Chondrocyte (in vitro differentiated cells): ENCODE data around the gene FAM78B. TPM values are rescaled to one million over a fixed set of nuclear protein-coding genes. Genes with fewer than 3 reads are reported as not detected.

Experiments
- DNase-seq: peaks from one replicate; pipeline ENCODE4 v3.0.0; 2021; ENCODE audit warnings: mixed read lengths, low spot score
- H3K27ac Mint-ChIP-seq: one replicate; pipeline ENCODE4 v1.8.0; 2021; ENCODE audit warnings: mild to moderate bottlenecking, moderate library complexity, mixed read lengths; ENCODE audit not compliant: unreplicated experiment
- H3K27me3 Mint-ChIP-seq: 2 replicates; pipeline ENCODE4 v1.8.0; 2021; ENCODE audit warnings: low read depth, mixed read lengths
- H3K36me3 Mint-ChIP-seq: 2 replicates; pipeline ENCODE4 v1.8.0; 2021; ENCODE audit warnings: low read depth, mixed read lengths
- H3K4me1 Mint-ChIP-seq: 2 replicates; pipeline ENCODE4 v1.8.0; 2021; ENCODE audit warnings: low read depth, mild to moderate bottlenecking, mixed read lengths
- H3K4me3 Mint-ChIP-seq: one replicate; pipeline ENCODE4 v1.8.0; 2021; ENCODE audit warnings: mild to moderate bottlenecking, moderate library complexity, mixed read lengths; ENCODE audit not compliant: unreplicated experiment
- H3K9me3 Mint-ChIP-seq: 2 replicates; pipeline ENCODE4 v1.8.0; 2021; ENCODE audit warnings: low read depth, mixed read lengths
- CTCF ChIP-seq: fragments of 200-600 bp; sonication (generic); IDR thresholded peaks from 2 replicates; pipeline ENCODE4 v1.5.0; 2021; ENCODE audit warnings: antibody characterized with exemption, mild to moderate bottlenecking, moderate library complexity
- microRNA-seq: library from miRNA; unstranded; fragments of <30 nt; microRNA quantifications from one replicate; pipeline ENCODE4 v1.2.0, GENCODE V29; 2020; ENCODE audit warnings: borderline number of aligned reads
- total RNA-seq: library from RNA; stranded (reverse); gene quantifications from 3 replicates; pipeline ENCODE4 v1.2.1, GENCODE V29; 2021

FAM78B gene
- total RNA-seq, 1 donor from 2014 or later = 0.22 TPM

GRCh38 chr1:166026143-166026542, 140.7 kb downstream of the FAM78B start:
- no peak overlapping the region for H3K27ac Mint-ChIP-seq
- H3K27me3 Mint-ChIP-seq = peaks cover 14% of the 10 kb centered on the region
- H3K36me3 Mint-ChIP-seq = no peaks in the 10 kb centered on the region
- no peaks in the 10 kb centered on the region for H3K4me1 Mint-ChIP-seq
- no peak for TF ChIP-seq CTCF
- no peak for DNase-seq
- no peaks in the 10 kb centered on the region for H3K9me3 Mint-ChIP-seq
- no peak overlapping the region for H3K4me3 Mint-ChIP-seq

GRCh38 chr1:166020210-166020609, 146.6 kb downstream of the FAM78B start:
- DNase-seq = no peak
- no peaks in the 10 kb centered on the region for H3K36me3 Mint-ChIP-seq
- no peak overlapping the region for H3K27ac Mint-ChIP-seq
- no peaks in the 10 kb centered on the region for H3K4me1 Mint-ChIP-seq
- no peak overlapping the region for H3K4me3 Mint-ChIP-seq
- peaks cover 7% of the 10 kb centered on the region for H3K27me3 Mint-ChIP-seq
- no peaks in the 10 kb centered on the region for H3K9me3 Mint-ChIP-seq
- no peak for TF ChIP-seq CTCF

Small RNA genes within 50 kb of the gene (microRNA-seq; reads per million reads assigned to microRNA genes)
- not detected for gene MIR921
